ENCODE data around the gene CSNK2A3.

DNA sequence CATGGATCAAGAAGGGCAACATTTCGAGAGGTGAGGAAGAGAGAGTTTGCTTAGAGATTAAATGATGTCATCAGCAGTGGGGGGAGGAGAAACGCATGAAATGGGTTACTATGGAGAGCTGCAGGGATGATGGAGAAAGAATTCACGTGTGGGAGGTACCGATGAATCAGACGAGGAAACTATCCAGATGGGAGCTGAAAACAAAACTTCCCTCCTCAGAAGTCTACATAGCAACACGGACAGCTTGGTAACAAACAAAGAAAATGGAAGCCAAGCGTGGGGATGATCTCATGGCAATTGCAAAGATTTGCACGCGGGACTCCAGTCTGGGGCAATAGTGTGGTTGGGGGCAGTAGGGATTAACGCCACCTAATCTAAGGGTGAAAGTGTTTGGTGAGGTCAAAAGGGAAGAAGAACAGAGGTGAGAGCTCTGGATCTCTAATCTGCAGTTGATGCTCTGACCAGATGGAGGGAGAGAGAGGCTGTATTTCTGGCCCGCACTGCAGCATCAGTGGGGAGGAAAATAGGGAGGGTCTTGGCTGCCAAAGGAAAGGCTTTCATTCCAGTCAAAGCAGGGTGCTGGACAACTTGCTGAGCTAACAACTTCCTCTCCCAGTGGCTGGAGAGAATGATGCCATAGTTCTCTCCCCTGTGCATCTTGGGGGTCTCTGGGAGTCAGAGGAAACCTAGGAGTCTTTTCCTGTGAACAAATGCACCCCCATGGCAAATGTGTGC is 43.4 kb upstream of the CSNK2A3 start:
- no peak for TF ChIP-seq TAF1 (IDR thresholded peaks at IDR 0.05; ENCODE audit: borderline replicate concordance, low read depth, low read length)
- TF ChIP-seq, protein P1, sequence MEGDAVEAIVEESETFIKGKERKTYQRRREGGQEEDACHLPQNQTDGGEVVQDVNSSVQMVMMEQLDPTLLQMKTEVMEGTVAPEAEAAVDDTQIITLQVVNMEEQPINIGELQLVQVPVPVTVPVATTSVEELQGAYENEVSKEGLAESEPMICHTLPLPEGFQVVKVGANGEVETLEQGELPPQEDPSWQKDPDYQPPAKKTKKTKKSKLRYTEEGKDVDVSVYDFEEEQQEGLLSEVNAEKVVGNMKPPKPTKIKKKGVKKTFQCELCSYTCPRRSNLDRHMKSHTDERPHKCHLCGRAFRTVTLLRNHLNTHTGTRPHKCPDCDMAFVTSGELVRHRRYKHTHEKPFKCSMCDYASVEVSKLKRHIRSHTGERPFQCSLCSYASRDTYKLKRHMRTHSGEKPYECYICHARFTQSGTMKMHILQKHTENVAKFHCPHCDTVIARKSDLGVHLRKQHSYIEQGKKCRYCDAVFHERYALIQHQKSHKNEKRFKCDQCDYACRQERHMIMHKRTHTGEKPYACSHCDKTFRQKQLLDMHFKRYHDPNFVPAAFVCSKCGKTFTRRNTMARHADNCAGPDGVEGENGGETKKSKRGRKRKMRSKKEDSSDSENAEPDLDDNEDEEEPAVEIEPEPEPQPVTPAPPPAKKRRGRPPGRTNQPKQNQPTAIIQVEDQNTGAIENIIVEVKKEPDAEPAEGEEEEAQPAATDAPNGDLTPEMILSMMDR (IDR thresholded peaks at IDR 0.05 in 2 of 3, conservative IDR thresholded peaks at IDR 0.05 in 1 of 3; ENCODE audit: control insufficient read depth in 2 of 3, extremely low read depth in 1 of 3, insufficient read depth in 1 of 3, low read depth in 3 of 3, low read length in 3 of 3) = no peak
- TF ChIP-seq, protein P2, sequence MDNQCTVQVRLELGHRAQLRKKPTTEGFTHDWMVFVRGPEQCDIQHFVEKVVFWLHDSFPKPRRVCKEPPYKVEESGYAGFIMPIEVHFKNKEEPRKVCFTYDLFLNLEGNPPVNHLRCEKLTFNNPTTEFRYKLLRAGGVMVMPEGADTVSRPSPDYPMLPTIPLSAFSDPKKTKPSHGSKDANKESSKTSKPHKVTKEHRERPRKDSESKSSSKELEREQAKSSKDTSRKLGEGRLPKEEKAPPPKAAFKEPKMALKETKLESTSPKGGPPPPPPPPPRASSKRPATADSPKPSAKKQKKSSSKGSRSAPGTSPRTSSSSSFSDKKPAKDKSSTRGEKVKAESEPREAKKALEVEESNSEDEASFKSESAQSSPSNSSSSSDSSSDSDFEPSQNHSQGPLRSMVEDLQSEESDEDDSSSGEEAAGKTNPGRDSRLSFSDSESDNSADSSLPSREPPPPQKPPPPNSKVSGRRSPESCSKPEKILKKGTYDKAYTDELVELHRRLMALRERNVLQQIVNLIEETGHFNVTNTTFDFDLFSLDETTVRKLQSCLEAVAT (IDR thresholded peaks at IDR 0.05) = no peak
- TF ChIP-seq POLR2AphosphoS2 (IDR thresholded peaks at IDR 0.05; ENCODE audit: low read depth, low read length) = no peak
- TF ChIP-seq EGR1 (IDR thresholded peaks at IDR 0.05; ENCODE audit: borderline replicate concordance in 1 of 2, low read depth in 2 of 2, low read length in 2 of 2) = no peak
- no peak for TF ChIP-seq RBBP5 (conservative IDR thresholded peaks at IDR 0.05)
- no peak for TF ChIP-seq POLR2A (IDR thresholded peaks at IDR 0.05; ENCODE audit: low read depth, low read length)

Data from GM12878 (cell line).